Measurements from ENCODE around the gene COX6B1.
A peak's percentile ranks its signal among the peaks of the same experiment; 100 is the strongest.
"Not testable (repeated sequence)": the region's sequence is repeated elsewhere in the genome, so short reads cannot be mapped to it uniquely, and the experiment has no call there.

COX6B1 gene

GRCh38 chr19:35670686-35671085 lies 22.6 kb downstream of the COX6B1 start:
- Histone ChIP-seq H3K4me3 (ENCODE audit: low read length) (no peak overlapping the region), H3K9ac (ENCODE audit: low read length) (no peak overlapping the region), H3K36me3 (ENCODE audit: control insufficient read depth, low read depth, low read length) (no peaks in the 10 kb centered on the region), H3K9me3 (ENCODE audit: control insufficient read depth, low read depth, low read length) (no peaks in the 10 kb centered on the region), H3K4me1 (ENCODE audit: control insufficient read depth, low read depth, low read length) (no peaks in the 10 kb centered on the region), H3K27ac (ENCODE audit: low read length) (no peak overlapping the region), H3K27me3 (ENCODE audit: control insufficient read depth, insufficient read depth, low read length) (peaks cover 13% of the 10 kb centered on the region)

- Histone ChIP-seq H3K36me3 (ENCODE audit: control insufficient read depth, low read depth, low read length) (no peaks in the 10 kb centered on the region), H3K9me3 (ENCODE audit: control insufficient read depth, low read depth, low read length) (no peaks in the 10 kb centered on the region), H3K9ac (ENCODE audit: low read length) (no peak overlapping the region), H3K27ac (ENCODE audit: low read length) (no peak overlapping the region), H3K27me3 (ENCODE audit: control insufficient read depth, insufficient read depth, low read length) (peaks cover 13% of the 10 kb centered on the region), H3K4me3 (ENCODE audit: low read length) (no peak overlapping the region), H3K4me1 (ENCODE audit: control insufficient read depth, low read depth, low read length) (no peaks in the 10 kb centered on the region)
Observed at GRCh38 chr19:35671818-35672217, 23.7 kb downstream of the COX6B1 start.

GRCh38 chr19:35673121-35673804 lies 25.1 kb downstream of the COX6B1 start:
- H3K27me3 ChIP-seq (ENCODE audit: control insufficient read depth, insufficient read depth, low read length): peaks cover 13% of the 10 kb centered on the region
- H3K9me3 ChIP-seq (ENCODE audit: control insufficient read depth, low read depth, low read length): no peaks in the 10 kb centered on the region
- no peak overlapping the region for H3K9ac ChIP-seq (ENCODE audit: low read length)
- H3K36me3 ChIP-seq (ENCODE audit: control insufficient read depth, low read depth, low read length): no peaks in the 10 kb centered on the region
- no peak overlapping the region for H3K27ac ChIP-seq (ENCODE audit: low read length)
- H3K4me1 ChIP-seq (ENCODE audit: control insufficient read depth, low read depth, low read length): no peaks in the 10 kb centered on the region
- H3K4me3 ChIP-seq (ENCODE audit: low read length): peak overlapping the region; percentile 56

GRCh38 chr19:35675589-35676140 lies 27.5 kb downstream of the COX6B1 start:
- H3K27me3 ChIP-seq (ENCODE audit: control insufficient read depth, insufficient read depth, low read length): peaks cover 9% of the 10 kb centered on the region

GRCh38 chr19:35689836-35690235 lies 41.7 kb downstream of the COX6B1 start:
- no peaks in the 10 kb centered on the region for H3K36me3 ChIP-seq (ENCODE audit: control insufficient read depth, low read depth, low read length)
- peaks cover 3% of the 10 kb centered on the region for H3K4me1 ChIP-seq (ENCODE audit: control insufficient read depth, low read depth, low read length)
- no peaks in the 10 kb centered on the region for H3K9me3 ChIP-seq (ENCODE audit: control insufficient read depth, low read depth, low read length)
- H3K9ac ChIP-seq (ENCODE audit: low read length): no peak overlapping the region
- H3K27ac ChIP-seq (ENCODE audit: low read length): no peak overlapping the region
- H3K4me3 ChIP-seq (ENCODE audit: low read length): no peak overlapping the region
- no peaks in the 10 kb centered on the region for H3K27me3 ChIP-seq (ENCODE audit: control insufficient read depth, insufficient read depth, low read length)

More at GRCh38 chr19:35675589-35676140, 27.5 kb downstream of the COX6B1 start:
- H3K27ac ChIP-seq (ENCODE audit: low read length): no peak overlapping the region
- no peaks in the 10 kb centered on the region for H3K9me3 ChIP-seq (ENCODE audit: control insufficient read depth, low read depth, low read length)
- no peaks in the 10 kb centered on the region for H3K4me1 ChIP-seq (ENCODE audit: control insufficient read depth, low read depth, low read length)
- H3K9ac ChIP-seq (ENCODE audit: low read length): no peak overlapping the region
- no peaks in the 10 kb centered on the region for H3K36me3 ChIP-seq (ENCODE audit: control insufficient read depth, low read depth, low read length)
- no peak overlapping the region for H3K4me3 ChIP-seq (ENCODE audit: low read length)

GRCh38 chr19:35691106-35691505 lies 43.0 kb downstream of the COX6B1 start:
- H3K27me3 ChIP-seq (ENCODE audit: control insufficient read depth, insufficient read depth, low read length); H3K4me3 ChIP-seq (ENCODE audit: low read length); H3K4me1 ChIP-seq (ENCODE audit: control insufficient read depth, low read depth, low read length); H3K9ac ChIP-seq (ENCODE audit: low read length); H3K36me3 ChIP-seq (ENCODE audit: control insufficient read depth, low read depth, low read length); H3K9me3 ChIP-seq (ENCODE audit: control insufficient read depth, low read depth, low read length); H3K27ac ChIP-seq (ENCODE audit: low read length): not testable (repeated sequence)

GRCh38 chr19:35692010-35692409 lies 43.9 kb downstream of the COX6B1 start:
- Histone ChIP-seq H3K27me3 (ENCODE audit: control insufficient read depth, insufficient read depth, low read length) (no peaks in the 10 kb centered on the region), H3K4me1 (ENCODE audit: control insufficient read depth, low read depth, low read length) (peaks cover 3% of the 10 kb centered on the region), H3K9me3 (ENCODE audit: control insufficient read depth, low read depth, low read length) (no peaks in the 10 kb centered on the region), H3K36me3 (ENCODE audit: control insufficient read depth, low read depth, low read length) (no peaks in the 10 kb centered on the region), H3K27ac (ENCODE audit: low read length) (no peak overlapping the region), H3K4me3 (ENCODE audit: low read length) (no peak overlapping the region), H3K9ac (ENCODE audit: low read length) (no peak overlapping the region)

GRCh38 chr19:35693422-35693821 lies 45.3 kb downstream of the COX6B1 start:
- Histone ChIP-seq H3K4me3 (ENCODE audit: low read length) (no peak overlapping the region), H3K36me3 (ENCODE audit: control insufficient read depth, low read depth, low read length) (no peaks in the 10 kb centered on the region), H3K4me1 (ENCODE audit: control insufficient read depth, low read depth, low read length) (peaks cover 3% of the 10 kb centered on the region), H3K27ac (ENCODE audit: low read length) (no peak overlapping the region), H3K9ac (ENCODE audit: low read length) (no peak overlapping the region), H3K27me3 (ENCODE audit: control insufficient read depth, insufficient read depth, low read length) (no peaks in the 10 kb centered on the region), H3K9me3 (ENCODE audit: control insufficient read depth, low read depth, low read length) (no peaks in the 10 kb centered on the region)

- Histone ChIP-seq H3K36me3 (ENCODE audit: control insufficient read depth, low read depth, low read length) (no peaks in the 10 kb centered on the region), H3K27me3 (ENCODE audit: control insufficient read depth, insufficient read depth, low read length) (no peaks in the 10 kb centered on the region), H3K4me1 (ENCODE audit: control insufficient read depth, low read depth, low read length) (peaks cover 3% of the 10 kb centered on the region), H3K4me3 (ENCODE audit: low read length) (no peak overlapping the region), H3K27ac (ENCODE audit: low read length) (no peak overlapping the region), H3K9ac (ENCODE audit: low read length) (no peak overlapping the region), H3K9me3 (ENCODE audit: control insufficient read depth, low read depth, low read length) (no peaks in the 10 kb centered on the region)
Observed at GRCh38 chr19:35693835-35694599, 45.9 kb downstream of the COX6B1 start.

- no peaks in the 10 kb centered on the region for H3K27me3 ChIP-seq (ENCODE audit: control insufficient read depth, insufficient read depth, low read length)
- H3K4me1 ChIP-seq (ENCODE audit: control insufficient read depth, low read depth, low read length): peaks cover 3% of the 10 kb centered on the region
- H3K9me3 ChIP-seq (ENCODE audit: control insufficient read depth, low read depth, low read length): no peaks in the 10 kb centered on the region
- H3K27ac ChIP-seq (ENCODE audit: low read length): no peak overlapping the region
- H3K9ac ChIP-seq (ENCODE audit: low read length): no peak overlapping the region
- H3K36me3 ChIP-seq (ENCODE audit: control insufficient read depth, low read depth, low read length): no peaks in the 10 kb centered on the region
- no peak overlapping the region for H3K4me3 ChIP-seq (ENCODE audit: low read length)
Observed at GRCh38 chr19:35695895-35696422, 47.8 kb downstream of the COX6B1 start.

- Histone ChIP-seq H3K27ac (ENCODE audit: low read length) (no peak overlapping the region), H3K9ac (ENCODE audit: low read length) (no peak overlapping the region), H3K4me1 (ENCODE audit: control insufficient read depth, low read depth, low read length) (peaks cover 3% of the 10 kb centered on the region), H3K27me3 (ENCODE audit: control insufficient read depth, insufficient read depth, low read length) (no peaks in the 10 kb centered on the region), H3K9me3 (ENCODE audit: control insufficient read depth, low read depth, low read length) (no peaks in the 10 kb centered on the region), H3K4me3 (ENCODE audit: low read length) (no peak overlapping the region), H3K36me3 (ENCODE audit: control insufficient read depth, low read depth, low read length) (no peaks in the 10 kb centered on the region)
Observed at GRCh38 chr19:35696835-35697234, 48.7 kb downstream of the COX6B1 start.

Data from iPS-18a (cell line).